Skin epidermis (tissue), 12 donors: ENCODE data around the gene ZNF407.
A peak's percentile ranks its signal among the peaks of the same experiment; 100 is the strongest.
"Not testable (repeated sequence)": the region's sequence is repeated elsewhere in the genome, so short reads cannot be mapped to it uniquely, and the experiment has no call there.

ENCODE experiments used
- H3K27ac ChIP-seq, 21 experiments: fragments of 200-600 bp; sonication (generic) in 11 of 21; one replicate each; pipeline ENCODE4 v1.5.0; 2020; ENCODE audit warnings: mild to moderate bottlenecking in 3 of 21, inconsistent platforms in 2 of 21, moderate library complexity in 2 of 21
- H3K4me3 ChIP-seq, 7 experiments: fragments of 200-600 bp; sonication (generic) in 2 of 7; one replicate each; pipeline ENCODE4 v1.5.0; 2020; ENCODE audit warnings: inconsistent platforms in 2 of 7, mild to moderate bottlenecking in 2 of 7, moderate library complexity in 1 of 7

The ZNF407 gene

GRCh38 chr18:75070625-75071483 is 473.2 kb downstream of the ZNF407 start:
- Histone ChIP-seq H3K27ac (peak overlapping the region in 20 of 21 experiments; percentile 44 to 89 (median 76)), H3K4me3 (peak overlapping the region in 4 of 7 experiments; percentile 3 to 26 (median 10))

- Histone ChIP-seq H3K4me3 (peak overlapping the region in 3 of 7 experiments; percentile 6 to 26 (median 14)), H3K27ac (peak overlapping the region in 18 of 21 experiments; percentile 19 to 89 (median 76))
These were observed 473.8 kb downstream of the ZNF407 start for GRCh38 chr18:75071484-75071785.

- H3K27ac ChIP-seq, result peak overlapping the region in 14 of 21 experiments; percentile 19 to 89 (median 81)
- H3K4me3 ChIP-seq, result no peak overlapping the region
These were observed 474.4 kb downstream of the ZNF407 start for GRCh38 chr18:75071866-75072671.

GRCh38 chr18:75072672-75073371 is 475.2 kb downstream of the ZNF407 start:
- H3K4me3 ChIP-seq, result no peak overlapping the region
- H3K27ac ChIP-seq, result no peak overlapping the region

GRCh38 chr18:75073654-75074053 is 476.0 kb downstream of the ZNF407 start:
- no peak overlapping the region for H3K4me3 ChIP-seq
- no peak overlapping the region for H3K27ac ChIP-seq

- H3K4me3 ChIP-seq, result no peak overlapping the region
These were observed 476.7 kb downstream of the ZNF407 start for GRCh38 chr18:75074196-75075015.

DNA sequence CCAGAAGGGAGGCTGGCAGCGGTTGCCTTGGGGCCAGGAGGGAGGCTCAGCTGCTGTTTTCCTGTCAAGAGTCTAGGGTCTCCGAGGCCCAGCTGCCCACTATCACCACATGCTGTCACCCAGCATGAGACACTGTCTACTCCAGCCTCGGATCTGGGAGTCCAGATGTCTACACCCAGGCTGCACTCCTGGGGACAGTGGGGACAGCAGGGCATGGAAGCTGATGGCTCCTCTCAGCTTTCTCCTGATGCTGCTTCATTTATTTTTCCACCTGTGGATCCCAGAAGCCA is 477.3 kb downstream of the ZNF407 start:
- no peak overlapping the region for H3K4me3 ChIP-seq

More at GRCh38 chr18:75074196-75075015, 476.7 kb downstream of the ZNF407 start:
- no peak overlapping the region for H3K27ac ChIP-seq

DNA sequence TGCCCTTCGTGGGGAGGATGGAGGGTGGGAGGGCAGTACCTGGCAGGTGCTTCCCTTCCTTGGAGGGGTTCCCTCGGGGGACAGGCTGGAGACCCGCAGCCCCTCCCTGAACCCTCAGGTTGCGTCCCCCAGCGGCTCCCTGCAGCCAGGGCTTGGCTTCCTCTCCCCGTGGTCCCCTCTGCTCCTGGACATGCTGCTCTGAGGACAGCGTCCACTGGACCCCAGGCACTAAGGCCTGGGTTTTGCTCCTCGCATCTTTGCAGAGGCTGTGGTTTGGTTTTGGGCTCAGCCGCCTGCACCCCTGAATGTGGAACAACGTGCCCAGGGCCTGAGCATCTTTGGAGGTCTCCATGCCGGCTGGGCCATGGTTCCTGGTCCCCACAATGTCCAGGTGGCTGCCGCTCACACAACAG is 477.8 kb downstream of the ZNF407 start:
- Histone ChIP-seq H3K27ac (no peak overlapping the region), H3K4me3 (no peak overlapping the region)

More for the DNA sequence above, 477.3 kb downstream of the ZNF407 start:
- H3K27ac ChIP-seq, result no peak overlapping the region

DNA sequence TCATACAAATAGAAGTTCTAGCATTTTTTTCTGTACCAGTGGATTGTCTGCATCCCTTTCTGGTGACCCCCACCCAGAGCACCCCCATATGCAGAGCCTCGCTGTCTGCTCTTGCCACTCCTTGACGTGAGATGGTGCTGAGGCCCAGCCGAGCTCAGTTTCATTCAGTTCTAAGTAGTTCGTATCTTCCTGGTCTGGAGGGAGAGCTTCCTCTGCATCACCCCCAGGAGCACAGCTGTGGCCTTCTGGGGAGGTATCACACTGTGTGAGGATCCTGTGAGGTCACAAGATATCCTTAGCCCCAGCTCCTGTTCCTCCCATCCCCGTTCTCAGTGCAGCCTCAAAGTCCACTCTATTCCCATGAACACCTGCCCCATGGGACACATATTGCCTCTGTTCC is 478.6 kb downstream of the ZNF407 start:
- Histone ChIP-seq H3K4me3 (no peak overlapping the region), H3K27ac (no peak overlapping the region)

- no peak overlapping the region for H3K27ac ChIP-seq
- no peak overlapping the region for H3K4me3 ChIP-seq
These were observed 483.8 kb downstream of the ZNF407 start for GRCh38 chr18:75081486-75081885.

DNA sequence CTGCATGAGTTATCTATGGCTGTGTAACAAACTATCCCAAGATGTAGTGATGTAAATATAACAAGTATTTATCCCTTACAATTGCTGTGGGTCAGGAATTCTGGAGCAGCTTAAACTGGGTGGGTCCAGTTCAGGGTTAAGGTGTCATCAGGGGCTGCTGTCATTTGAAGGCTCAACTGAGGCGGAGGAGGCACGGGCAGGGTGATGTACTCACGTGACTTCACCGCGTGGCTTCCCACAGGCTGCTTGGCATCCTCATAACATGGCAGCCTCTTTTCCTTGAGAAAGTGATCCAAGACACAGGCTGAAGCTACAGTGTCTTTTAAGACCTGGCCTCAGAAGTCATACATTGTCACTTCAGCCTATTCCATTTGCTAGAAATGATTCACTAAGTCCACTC is 485.5 kb downstream of the ZNF407 start:
- no peak overlapping the region for H3K27ac ChIP-seq
- H3K4me3 ChIP-seq, result no peak overlapping the region

GRCh38 chr18:75083761-75084160 is 486.1 kb downstream of the ZNF407 start:
- Histone ChIP-seq H3K27ac (no peak overlapping the region), H3K4me3 (no peak overlapping the region)

DNA sequence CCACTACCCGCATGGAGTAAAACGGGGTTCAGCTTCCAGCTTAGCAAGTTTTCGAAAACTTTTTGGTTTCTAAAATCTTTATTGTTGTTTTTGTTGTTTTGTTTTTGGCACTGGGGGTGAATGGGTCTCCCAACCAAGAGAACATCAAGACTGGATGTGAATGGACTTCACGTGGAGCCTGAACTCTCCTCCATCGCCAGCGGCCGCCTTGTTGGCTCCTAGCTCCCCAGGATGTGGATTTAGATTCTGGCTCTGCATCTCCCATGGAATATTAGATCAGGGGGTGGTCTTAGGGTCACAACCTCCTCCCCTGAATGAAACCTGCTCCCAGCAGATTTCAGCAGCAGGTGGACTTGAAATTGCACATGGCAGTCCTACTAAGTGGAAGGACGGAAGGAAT is 488.0 kb downstream of the ZNF407 start:
- not testable (repeated sequence) for H3K27ac ChIP-seq

DNA sequence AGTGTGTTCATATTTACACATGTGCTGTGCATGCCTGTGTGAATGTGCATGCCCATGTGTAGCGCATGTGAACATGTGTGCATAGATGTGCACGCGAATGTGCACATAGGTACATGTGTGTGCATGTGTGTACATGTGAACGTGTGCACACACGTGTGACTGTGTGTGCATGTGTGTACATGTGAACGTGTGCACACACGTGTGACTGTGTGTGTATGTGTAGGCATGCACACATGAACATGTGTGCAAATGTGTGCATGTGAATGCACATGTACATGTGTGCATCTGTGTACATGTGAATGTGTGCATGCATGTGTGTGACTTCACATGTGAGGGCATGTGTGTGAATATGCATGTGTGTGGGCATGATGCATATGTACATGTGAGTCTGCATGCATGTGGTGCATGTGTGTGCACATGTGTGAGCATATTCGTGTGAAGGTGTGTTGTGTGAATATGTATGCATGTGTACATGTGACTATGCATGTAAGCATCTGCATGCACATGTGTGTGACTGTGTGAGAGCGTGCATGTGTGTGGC is 488.9 kb downstream of the ZNF407 start:
- H3K27ac ChIP-seq, result no peak overlapping the region
- no peak overlapping the region for H3K4me3 ChIP-seq

More for the DNA sequence above, 488.0 kb downstream of the ZNF407 start:
- not testable (repeated sequence) for H3K4me3 ChIP-seq

- Histone ChIP-seq H3K4me3 (no peak overlapping the region), H3K27ac (no peak overlapping the region)
These were observed 489.7 kb downstream of the ZNF407 start for GRCh38 chr18:75087119-75088020.

DNA sequence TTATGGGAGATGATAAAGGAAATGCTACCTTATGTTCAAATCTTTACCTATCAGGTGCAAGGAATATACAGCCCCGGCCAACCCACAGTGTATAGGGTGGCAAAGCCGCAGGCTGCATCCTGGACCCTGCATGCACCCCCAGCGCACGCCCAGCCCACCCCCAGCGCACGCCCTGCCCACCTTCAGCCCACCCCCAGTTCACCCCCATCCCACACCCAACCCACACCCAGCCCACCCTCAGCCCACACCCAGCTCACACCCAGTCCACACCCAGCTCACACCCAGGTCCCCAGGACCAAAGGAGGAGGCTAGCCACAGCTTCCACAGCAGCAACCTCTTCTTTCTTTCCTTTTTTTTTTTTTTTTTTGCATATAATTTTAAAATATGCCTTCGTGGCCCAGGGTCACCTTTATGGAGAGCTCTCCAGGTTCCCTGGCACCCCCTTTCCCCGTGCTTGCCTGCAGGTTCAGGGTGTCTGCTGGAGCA is 490.4 kb downstream of the ZNF407 start:
- no peak overlapping the region for H3K27ac ChIP-seq
- H3K4me3 ChIP-seq, result no peak overlapping the region

DNA sequence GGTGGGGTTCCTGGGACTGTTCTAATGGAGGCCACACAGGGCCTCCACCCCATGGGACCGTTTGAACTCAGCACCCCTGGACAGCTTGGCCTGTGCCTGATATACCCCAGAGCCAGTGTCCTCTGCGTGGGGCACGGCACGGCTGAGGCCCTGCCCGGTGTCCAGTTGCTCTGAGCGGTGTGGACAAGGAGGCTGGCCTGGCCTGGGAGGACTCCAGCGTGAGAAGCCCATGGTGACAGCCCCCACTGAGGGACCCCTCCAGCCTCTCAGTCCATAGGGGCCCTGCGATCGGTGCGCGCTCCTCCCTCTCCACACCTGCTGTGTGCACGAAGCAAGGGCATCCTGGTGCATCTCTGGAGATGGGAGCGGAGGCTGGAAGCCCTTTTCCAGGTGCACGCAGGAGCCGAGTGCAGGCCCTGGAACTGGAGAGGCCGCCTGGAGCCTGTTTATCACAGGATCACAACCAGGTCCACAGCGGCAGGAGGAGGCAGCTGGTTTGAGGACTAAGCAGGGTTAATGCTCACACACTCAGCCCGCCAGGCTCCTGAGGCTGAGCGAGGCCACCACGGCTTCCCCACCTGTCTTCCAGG is 491.0 kb downstream of the ZNF407 start:
- no peak overlapping the region for H3K27ac ChIP-seq

More for the DNA sequence above, 491.0 kb downstream of the ZNF407 start:
- no peak overlapping the region for H3K4me3 ChIP-seq
